Activated gamma-delta T cell (primary cell): ENCODE results near the gene NPC1.
A peak's percentile ranks its signal among the peaks of the same experiment; 100 is the strongest.
"Not testable (repeated sequence)": the region's sequence is repeated elsewhere in the genome, so short reads cannot be mapped to it uniquely, and the experiment has no call there.

Experiments used
- DNase-seq: peaks from one replicate; lab custom pipeline; 2025; lab: John Stamatoyannopoulos, UW
- total RNA-seq, 2 donors: gene quantifications; one replicate each; lab custom pipeline; 2026; lab: John Stamatoyannopoulos, UW

NPC1 gene
- total RNA-seq, result 113 to 210 reads per million in 2 donors

DNA sequence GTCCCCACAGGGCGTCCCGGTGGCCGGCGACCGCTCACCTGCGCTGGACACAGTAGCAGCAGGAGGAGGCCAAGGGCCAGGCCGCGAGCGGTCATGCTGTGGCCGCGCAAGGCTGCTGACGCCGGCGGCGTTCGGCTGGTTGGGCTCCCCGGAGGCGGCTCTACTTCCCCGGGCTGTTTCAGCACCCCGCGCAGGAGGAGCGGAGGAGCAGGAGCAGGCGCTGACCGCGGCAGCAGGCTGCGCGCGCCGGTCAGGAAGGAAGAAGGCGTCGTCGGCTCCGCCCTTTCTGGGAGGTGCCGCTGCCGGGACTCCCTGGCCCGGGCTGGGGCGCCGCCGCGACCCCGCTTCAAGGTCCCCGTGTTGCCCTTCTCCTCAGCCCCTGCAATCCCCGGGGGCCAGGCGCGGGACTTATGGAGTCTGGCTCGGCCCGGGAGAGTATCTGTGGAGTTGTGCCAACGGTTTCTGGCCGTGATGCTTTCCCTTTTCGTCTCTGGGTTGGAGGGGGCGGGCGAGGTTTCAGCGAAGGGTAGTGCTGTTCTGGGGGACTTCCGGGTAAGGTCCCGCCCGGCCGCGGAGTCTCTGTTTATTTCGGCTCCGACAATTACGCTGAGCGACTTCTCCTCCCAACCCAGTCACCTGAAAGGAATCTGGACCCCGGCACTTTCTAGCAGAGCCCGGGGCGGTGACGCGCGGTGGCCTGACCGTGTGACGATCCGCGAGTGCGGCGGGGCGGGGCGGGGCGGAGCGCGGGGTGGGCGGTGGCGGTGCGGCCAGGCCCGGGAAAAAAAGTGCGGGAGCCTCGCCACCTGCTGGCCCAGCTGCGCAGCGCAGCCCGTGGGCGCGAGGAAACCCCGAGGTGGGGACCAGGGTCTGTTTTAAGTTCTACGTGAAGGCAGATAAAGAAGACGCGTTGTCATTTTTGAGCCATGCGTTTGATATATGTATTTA lies at the start of gene NPC1:
Gene NPC1 (minus strand): TSS at position 258 of the 948 bp plus-strand sequence. CDS start 163 bp downstream, at position 95.
- peak; percentile 90 for DNase-seq

DNA sequence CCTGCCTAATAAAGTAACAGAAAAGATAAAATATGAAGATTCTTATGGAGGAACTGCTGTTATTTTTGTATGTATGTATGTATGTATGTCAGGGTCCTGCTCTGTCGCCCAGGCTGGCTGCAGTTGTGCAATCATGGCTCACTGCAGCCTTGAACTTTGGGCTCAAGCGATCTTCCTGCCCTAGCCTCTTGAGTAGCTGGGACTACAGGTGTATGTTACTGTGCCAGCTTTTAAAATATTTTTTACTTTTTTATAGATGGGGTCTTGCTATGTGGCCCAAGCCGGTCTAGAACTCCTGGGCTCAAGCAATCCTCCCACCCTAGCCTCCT lies 49.7 kb upstream of the NPC1 start:
- DNase-seq, result no peak

DNA sequence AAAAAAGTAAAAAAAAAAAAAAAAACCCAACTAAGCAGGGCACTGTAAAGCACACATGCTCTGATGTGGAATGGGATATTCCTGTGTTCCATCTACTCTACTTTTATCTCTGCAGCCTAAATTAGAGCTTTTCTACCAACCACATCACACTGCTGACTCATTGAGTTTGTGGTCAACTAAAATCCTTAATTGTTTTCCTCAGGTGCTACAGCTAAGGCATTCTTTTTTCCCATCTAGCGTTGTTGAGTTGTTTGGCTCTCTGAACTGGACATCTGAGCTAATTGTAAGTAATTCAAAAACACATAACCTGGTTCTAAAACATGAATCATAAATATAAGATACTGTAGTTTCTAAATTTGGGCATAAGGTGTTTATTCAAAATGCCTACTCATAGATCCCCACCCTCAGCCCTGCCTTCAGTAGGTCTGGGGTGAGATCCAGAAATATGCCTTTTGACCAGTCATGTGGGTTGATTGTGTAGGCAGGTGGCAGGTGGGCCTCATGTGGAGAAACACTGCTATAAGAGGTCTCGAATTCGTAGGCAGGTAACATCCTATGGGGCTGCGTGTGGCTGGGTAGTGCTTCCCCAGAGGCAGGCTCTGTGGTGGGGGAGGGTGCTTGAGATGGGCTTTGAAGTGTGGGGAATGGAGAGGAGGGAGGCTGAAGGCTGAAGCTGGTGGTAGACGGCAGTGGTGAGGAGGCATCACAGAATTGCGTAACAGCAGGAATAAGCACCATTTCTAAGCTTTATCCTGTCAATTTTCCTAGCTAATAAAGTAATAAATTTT lies 49.2 kb upstream of the NPC1 start:
- no peak for DNase-seq

DNA sequence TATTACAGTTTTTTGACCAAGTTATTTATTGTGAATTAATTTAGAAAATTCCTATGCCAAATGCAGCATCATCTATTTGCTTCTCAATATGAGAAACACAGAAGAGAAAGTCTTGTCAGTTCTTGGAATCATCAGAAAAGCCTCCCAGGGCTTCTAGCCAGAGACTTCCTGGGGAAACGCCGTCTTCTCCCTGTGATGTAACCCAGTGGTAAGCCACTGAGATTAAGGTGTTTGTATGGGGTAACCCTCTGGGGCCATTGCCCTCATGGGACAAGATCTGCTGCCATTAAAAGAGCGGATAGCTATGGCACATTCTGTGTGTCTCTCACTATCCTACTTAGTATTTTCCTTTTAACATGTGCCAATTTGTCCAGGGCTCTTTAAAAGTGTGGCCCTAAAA lies 48.4 kb upstream of the NPC1 start:
- no peak for DNase-seq

DNA sequence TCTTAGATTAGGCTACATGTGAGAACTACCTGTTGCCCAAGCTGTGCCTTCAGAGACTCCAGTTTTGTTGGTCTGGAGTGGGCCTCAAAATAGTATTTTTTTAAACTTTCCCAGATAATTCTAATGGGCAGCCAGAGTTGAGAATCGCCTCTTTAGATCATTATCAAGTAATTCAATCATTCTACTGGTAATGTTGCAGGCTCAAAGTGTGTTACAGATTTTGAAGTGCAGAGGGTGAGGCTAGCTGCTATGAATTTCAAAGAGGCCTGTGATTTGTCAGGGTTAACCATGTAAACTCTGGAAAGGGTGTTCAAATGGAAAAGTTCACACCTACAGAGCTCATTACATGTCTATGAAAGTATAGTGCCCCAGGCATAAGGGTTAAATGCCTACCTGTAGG lies 46.3 kb upstream of the NPC1 start:
- no peak for DNase-seq

DNA sequence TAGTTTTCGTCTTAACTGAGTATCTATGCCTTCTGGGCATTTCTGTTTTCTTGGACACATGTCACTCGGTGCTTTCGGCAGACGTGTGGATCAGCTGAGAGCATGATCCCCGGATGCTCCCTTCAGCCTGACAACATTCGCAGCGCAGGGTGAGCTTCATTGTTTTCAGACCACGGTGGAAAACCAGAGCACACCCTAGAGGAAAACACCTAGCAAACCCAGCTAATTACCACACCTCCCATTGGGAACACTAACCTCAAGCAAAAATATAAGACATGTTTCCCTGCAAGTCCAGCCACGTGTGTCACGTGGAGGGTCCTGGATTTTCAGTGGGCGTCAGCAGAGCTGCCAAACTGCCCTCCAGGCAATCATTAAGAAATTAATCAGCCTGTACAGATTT lies 45.4 kb upstream of the NPC1 start:
- DNase-seq, result no peak

DNA sequence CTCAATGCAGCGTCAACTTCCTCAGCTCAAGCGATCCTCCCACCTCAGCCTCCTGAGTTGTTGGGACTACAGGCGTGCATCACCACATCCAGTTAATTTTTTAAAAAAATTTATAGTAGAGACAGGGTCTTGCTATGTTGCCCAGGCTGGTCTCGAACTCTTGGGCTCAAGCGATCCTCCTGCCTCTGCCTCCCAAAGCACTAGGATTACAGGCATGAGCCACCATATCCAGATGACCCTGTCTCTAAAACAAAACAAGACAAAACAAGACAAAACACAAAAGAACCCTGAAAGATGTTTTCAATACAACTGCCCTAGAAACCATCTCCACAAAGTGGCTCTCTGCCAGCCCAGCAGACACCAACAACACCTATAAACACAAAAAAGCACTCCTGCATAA lies 45.0 kb upstream of the NPC1 start:
- no peak for DNase-seq

DNA sequence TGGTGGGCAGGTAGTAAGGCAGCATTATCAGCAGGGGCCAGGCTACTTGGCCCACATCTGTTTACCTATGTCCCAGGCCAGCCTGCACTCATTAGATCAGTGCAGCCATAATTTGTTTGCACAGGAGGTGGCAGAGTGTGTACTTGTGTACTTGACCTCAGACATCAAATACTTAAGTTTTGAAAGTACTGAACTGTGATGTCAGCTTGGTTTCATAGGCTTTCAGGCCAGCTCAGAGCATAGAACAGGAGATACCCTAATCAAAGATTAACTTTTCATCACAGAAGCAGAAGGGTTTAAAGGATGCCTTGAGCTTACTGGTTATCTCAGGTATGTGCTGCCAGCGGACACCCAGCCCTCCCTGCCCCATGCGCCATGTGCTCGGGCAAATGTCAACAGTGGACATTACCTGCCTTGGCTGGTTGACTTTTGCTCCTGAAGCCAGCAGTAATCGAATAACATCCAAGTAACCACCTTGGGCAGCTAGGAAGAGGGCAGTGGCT lies 43.2 kb upstream of the NPC1 start:
- DNase-seq, result no peak

DNA sequence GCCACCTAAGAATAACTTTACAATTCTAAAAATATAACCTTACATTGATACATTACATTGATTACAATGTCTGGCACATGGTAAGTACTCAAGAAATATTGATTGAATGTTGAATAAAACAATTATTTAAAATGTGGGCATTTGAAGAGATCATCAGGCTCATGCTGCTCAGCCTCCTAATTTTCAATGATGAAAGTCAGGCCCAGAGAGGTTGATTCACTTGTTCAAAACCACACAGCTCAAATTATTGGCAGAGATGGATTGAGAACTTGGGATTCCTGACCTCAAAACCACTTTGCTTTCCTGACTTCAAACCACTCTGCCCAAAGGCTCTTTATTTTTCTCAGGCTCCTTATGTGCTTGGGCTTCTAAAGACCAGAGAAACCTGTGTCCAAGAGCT lies 41.7 kb upstream of the NPC1 start:
- no peak for DNase-seq

DNA sequence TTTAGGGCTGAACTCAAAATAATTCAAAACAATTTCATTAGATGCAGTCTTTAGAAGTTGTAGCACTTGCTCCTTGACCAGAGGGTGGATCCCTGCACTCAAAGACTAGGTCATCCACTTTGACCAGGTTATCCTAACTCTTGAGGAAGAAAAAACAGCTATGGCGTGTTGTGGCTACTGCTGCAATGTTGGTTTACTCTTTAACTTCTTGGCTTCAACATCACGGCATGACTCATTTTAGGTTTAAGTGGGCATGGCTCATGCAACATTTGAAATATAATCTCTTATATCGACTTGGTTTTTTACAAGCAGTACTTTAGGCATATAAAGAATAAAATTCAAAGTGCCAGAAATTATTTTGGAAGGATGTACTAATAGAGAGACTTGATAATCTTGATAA lies 41.0 kb upstream of the NPC1 start:
- no peak for DNase-seq

DNA sequence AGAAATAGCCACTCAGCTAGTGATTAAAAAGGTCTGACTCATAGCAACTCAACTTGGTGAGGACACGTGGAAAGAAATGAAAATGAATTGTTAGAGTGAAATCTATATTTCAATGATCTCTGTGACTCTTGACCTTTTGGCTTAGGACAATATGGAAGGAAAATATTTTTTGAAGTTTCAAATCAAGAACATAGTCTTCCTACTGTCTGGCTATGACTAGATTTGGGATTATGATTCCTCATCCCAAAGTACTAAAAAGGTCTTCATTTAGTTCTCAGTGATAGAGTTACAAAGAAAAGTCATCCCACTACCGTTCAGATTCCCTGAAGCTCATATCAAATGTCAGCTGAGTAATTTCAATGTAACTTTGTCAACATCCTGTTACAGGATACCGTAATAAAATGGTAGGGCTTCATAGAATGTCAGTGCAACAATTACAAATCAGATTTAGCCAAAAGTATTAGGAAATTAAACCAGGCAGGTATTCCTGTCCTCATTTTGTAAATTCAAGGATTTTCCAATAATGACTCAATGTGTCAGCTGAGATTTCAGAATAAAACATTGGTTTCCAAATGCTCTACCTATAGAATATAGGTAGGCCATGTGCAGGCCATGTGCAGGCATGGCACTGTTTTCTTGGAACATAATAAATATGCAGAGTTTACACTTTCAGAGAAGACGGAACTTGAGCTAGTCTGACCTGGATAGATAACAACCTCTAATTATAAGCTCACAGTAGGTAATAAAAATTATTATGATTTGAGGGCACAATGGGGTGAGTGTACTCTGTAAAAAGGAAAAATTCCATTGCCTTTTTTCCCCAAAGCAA lies 40.4 kb upstream of the NPC1 start:
- no peak for DNase-seq

DNA sequence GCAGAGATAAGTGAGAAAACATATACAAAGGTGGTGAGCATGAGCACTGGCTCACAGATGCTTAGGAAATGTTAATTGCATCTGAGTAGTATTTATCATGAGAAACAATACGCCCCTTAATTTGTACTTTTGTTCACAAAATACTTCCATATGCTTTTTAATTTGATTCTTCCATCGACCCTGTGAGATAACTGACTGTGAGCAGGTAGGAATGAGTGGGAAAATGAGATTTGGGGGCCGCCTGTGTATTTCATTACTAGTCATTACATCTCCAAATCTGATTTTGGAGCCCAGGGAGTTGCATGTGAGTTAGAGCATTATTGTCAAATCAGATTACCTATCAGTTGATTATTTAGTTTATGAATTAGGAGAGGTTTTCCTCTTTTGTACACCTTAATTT lies 36.7 kb upstream of the NPC1 start:
- DNase-seq, result no peak

DNA sequence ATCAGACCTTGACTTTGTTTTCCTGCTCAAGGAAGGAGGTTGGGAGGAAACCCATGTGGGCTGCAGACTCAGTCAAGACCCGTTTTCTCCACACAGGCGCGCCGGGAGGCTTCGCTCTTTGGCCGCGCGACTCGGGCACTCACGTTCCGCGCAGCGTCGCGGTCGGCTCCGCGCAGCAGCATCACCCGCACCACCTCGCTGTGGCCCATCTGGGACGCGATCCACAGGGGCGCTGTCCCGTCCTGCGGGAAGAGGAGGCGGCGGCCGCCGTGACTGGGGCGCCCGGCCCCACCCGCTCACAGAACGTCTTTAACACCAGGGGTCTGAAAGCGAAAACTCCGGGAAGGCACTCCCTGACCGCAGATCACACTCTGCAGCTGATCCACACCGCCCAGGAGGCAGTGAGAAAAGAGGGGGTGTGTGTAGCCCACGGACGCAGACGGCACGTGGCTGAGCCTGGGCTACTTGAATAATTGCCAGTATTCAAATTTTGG lies 33.1 kb upstream of the NPC1 start:
- peak; percentile 14 for DNase-seq

DNA sequence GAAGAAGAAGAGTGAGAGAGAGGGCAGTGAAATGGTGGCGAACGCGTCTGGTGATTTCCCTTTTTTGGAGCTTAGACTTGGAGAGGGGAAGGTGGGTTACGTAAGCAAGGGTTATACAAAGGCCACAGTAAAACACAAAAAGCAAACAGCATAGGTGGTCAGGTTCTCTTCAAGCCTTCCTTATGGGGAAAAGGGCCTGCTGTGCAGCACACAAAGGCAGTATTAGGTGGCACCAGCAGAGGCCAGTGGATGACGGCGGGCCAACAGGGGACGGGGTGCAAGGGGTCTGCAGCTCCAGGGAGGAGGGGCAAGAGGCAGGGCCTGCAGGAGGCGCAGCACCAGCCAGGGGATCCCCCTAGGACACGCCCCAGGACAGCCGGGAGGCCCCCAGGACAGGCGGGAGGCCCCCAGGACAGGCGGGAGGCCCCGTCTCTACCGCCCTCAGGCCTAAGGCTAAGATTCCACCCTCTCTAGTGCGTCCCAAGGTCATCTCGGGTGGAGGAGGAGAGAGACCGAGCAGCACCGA lies 32.6 kb upstream of the NPC1 start:
- peak; percentile 8 for DNase-seq

DNA sequence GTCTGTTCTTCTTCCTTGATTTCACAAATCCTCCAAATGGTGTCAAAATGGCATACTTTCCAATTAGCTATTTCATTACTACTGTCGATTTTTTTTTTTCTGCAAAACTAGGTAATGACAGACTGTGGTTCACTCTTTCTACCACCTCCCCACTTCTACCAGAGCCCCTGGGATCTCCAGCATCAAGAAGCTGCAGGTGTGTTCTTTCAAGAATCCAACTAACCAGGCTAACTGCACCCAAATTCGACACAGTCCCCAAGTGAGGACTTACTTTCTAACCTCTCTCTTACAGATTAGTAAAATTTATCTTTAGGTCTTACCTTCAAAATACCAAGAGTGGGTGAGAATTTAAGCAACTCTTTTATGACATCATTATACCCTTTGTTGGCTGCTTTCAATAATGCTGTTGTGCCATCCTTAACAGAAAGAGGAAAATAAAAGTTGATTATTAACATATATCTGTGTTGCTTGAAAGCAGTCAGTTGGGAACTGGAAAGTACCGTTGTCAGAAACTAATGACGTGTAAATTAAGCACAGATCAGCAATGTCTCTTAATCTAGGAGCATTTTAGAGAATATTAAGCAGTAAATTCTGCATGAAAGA lies 31.2 kb upstream of the NPC1 start:
- DNase-seq, result no peak

DNA sequence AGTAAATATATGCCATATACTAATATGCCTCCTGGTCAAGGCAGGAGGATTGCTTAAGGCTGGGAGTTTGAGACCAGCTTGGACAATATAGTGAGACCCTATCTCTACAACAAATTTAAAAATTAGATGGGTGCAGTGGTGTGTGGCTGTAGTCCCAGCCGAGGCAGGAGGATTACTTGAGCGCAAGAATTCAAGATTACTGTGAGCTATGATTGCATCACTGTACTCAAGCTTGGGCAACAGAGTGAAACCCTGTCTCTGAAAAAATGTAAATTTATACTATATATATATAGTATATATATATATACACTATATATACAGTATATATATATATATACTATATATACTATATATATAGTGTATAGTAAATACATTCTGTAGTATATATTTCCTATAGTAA lies 30.0 kb upstream of the NPC1 start:
- DNase-seq, result no peak

DNA sequence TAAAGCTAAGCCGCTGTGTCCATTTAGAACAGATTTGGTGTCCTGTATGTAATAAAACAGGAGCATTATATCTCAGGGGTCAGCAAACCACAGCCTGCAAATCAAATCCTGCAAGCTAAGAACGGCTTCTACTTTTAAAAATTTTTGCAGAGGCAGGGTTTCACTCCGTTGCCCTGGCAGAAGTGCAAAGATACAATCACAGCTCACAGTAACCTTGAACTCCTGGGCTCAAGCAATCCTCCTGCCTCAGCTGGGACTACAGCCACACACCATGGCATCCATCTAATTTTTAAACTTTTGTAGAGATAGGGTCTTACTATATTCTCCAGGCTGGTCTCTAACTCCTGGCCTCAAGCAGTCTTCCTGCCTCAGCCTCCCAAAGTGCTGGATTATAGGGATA lies 28.6 kb upstream of the NPC1 start:
- no peak for DNase-seq

DNA sequence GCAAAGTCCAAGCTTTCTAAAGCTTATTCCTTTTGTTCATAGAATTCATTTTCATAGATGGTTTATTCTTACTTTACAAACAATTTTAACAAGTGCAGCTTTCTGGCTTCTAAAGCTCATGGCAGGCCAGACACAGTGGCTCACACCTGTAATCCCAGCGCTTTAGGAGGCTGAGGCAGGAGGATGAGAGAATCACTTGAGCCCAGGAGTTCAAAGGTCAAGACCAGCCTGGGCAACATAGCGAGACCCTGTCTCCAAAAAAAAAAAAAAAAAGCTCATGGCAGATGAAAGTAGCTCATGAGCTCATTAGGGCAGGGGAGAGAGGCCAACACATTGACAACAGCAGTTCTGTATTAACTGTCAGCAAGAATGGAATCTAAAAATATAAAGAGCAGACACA lies 28.1 kb upstream of the NPC1 start:
- no peak for DNase-seq

DNA sequence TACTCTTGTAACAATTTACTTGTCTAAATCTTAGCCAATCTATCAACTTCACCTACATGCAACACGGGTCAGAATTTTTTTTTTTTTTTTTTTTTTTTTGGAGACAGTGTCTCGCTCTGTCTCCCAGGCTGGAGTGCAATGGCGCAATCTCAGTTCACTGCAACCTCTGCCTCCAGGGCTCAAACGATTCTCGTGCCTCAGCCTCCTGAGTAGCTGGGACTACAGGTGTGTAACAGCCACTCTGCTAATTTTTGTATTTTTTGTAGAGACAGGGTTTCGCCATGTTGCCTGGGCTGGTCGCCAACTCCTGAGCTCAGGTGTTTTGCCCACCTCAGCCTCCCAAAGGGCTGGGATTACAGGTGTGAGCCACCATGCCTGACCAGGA lies 26.8 kb upstream of the NPC1 start:
- not testable (repeated sequence) for DNase-seq

DNA sequence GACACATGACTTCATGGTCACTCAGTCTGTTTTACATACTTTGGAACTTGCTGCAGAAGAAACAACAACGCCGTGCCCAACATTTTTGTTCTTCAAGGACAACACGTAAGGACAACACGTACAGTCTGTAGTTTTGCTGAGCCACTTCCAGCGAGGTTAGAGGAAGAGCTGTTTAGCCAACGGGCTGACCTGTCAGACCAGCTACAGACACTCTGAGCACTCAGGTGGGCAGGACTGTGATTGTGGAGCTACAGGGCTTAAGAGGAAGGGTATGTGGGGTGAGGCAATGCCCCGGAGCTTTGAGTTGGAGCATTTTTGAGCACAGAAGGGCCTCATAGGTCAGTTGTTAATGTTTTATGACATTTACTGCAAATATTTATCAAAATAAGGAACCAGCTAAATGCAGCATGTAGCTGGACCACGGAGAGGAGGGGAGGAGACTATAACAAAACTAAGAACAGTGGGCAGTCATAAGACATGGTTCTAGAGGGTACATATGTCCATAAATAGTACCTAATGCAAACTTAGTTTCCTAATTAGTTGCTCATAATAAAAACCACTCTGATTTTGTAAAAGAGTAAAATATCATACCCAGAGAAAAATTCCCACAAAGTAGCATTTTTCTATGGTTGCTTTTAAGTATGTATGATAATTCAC lies 26.3 kb upstream of the NPC1 start:
- no peak for DNase-seq
